K562 (cell line): ENCODE results near the gene QARS1. TPM values are rescaled to one million over a fixed set of nuclear protein-coding genes. Genes with fewer than 3 reads are reported as not detected.

ENCODE experiments used
- ATAC-seq: fragments of 200-7000 bp; cut with Tn5 transposase; 3 replicates; pipeline ENCODE4 v1.9.1; 2020; ENCODE audit warnings: moderate library complexity
- BruUV-seq: library from RNA; stranded (reverse); fragments of 400-500 nt; replicated peaks from 2 replicates; lab custom pipeline; 2021; lab: Mats Ljungman, UMichigan
- CTCF ChIA-PET: fragments of 300-600 bp; formaldehyde crosslinking; extraction: SDS; loops from one replicate; lab custom pipeline; 2021; ENCODE audit warnings: low intra/inter-chr PET ratio; lab: Yijun Ruan, JAX
- POLR2A ChIA-PET: fragments of 300-600, 350-650 bp; sonication (Branson Sonifier 250); formaldehyde crosslinking; extraction: SDS; loops from one replicate; lab custom pipeline; 2021; ENCODE audit warnings: antibody characterized with exemption, inconsistent platforms; lab: Yijun Ruan, JAX
- DNase-seq, 4 experiments: peaks; one replicate each; pipeline versions ENCODE4 v3.0.0 to v3.0.0-alpha.2; 2011 to 2018; ENCODE audit warnings: low spot score in 3 of 4, mixed read lengths in 3 of 4; ENCODE audit errors: extremely low read depth in 1 of 4
- FAIRE-seq: peaks from 2 replicates; lab custom pipeline; 2011; peaks lifted over from hg19 to GRCh38; lab: Jason Lieb, UNC
- H2AFZ ChIP-seq: 2 replicates; pipeline ENCODE4 v1.6.0; 2011; ENCODE audit warnings: low read depth, low read length, control low read depth, inconsistent platforms
- H3K27ac ChIP-seq: fragments of 200-600 bp; 3 replicates; pipeline ENCODE4 v1.8.0; 2011; ENCODE audit warnings: low read depth, mild to moderate bottlenecking, control low read depth, inconsistent platforms, low read length, moderate library complexity, mixed read lengths; ENCODE audit errors: extremely low read depth
- H3K27me3 ChIP-seq, 2 experiments: fragments of 300-600 bp in 1 of 2; 2 replicates in 1 of 2; 3 replicates in 1 of 2; pipeline versions ENCODE4 v1.6.0 to v1.8.0; 2011; ENCODE audit warnings: inconsistent platforms in 2 of 2, low read length in 2 of 2, mild to moderate bottlenecking in 1 of 2, mixed read lengths in 1 of 2, moderate library complexity in 1 of 2; ENCODE audit not compliant: control insufficient read depth in 2 of 2, insufficient read depth in 2 of 2
- H3K36me3 ChIP-seq: fragments of 300-600 bp; 3 replicates; pipeline ENCODE4 v1.8.0; 2011; ENCODE audit warnings: mild to moderate bottlenecking, low read length, inconsistent platforms; ENCODE audit not compliant: control insufficient read depth, insufficient read depth
- H3K4me1 ChIP-seq, 2 experiments: fragments of 200-600 bp in 1 of 2; replicated peaks in 1 of 2; 2 replicates in 1 of 2; 3 replicates in 1 of 2; pipeline versions ENCODE4 v1.5.1 to v1.8.0; 2011; ENCODE audit warnings: inconsistent platforms in 2 of 2, low read length in 2 of 2, mild to moderate bottlenecking in 1 of 2, mixed read lengths in 1 of 2, moderate library complexity in 1 of 2; ENCODE audit not compliant: control insufficient read depth in 2 of 2, insufficient read depth in 2 of 2
- H3K4me2 ChIP-seq: 2 replicates; pipeline ENCODE4 v1.6.1; 2011; ENCODE audit warnings: low read length, control low read depth, inconsistent platforms, mixed read lengths; ENCODE audit not compliant: insufficient read depth
- H3K4me3 ChIP-seq: fragments of 200-600 bp; sonication (generic), shearing (Covaris generic); 2 replicates; pipeline ENCODE4 v1.5.1; 2016; ENCODE audit warnings: control low read depth, inconsistent platforms
- H3K79me2 ChIP-seq: fragments of 200-600 bp; 3 replicates; pipeline ENCODE4 v1.8.0; 2011; ENCODE audit warnings: low read length, inconsistent platforms; ENCODE audit not compliant: control insufficient read depth, insufficient read depth
- H3K9ac ChIP-seq, 2 experiments: 2 replicates each; pipeline versions ENCODE4 v1.6.0 to v1.6.1; 2011; ENCODE audit warnings: low read depth in 2 of 2, low read length in 2 of 2, control low read depth in 1 of 2, inconsistent platforms in 1 of 2, mild to moderate bottlenecking in 1 of 2, mixed read lengths in 1 of 2; ENCODE audit not compliant: insufficient read depth in 1 of 2
- H3K9me1 ChIP-seq: one replicate; pipeline ENCODE4 v1.6.0; 2011; ENCODE audit warnings: inconsistent platforms, mild to moderate bottlenecking, low read length, moderate library complexity; ENCODE audit not compliant: control insufficient read depth, insufficient read depth
- H3K9me3 ChIP-seq: replicated peaks from 2 replicates; pipeline ENCODE4 v1.5.1; 2011; ENCODE audit warnings: low read depth, low read length, inconsistent platforms; ENCODE audit not compliant: control insufficient read depth, insufficient read depth
- H4K20me1 ChIP-seq: replicated peaks from 2 replicates; pipeline ENCODE4 v1.6.1; 2011; ENCODE audit warnings: low read length, inconsistent platforms, mixed read lengths; ENCODE audit not compliant: control insufficient read depth, insufficient read depth
- E2F6 ChIP-seq, 2 experiments: IDR thresholded peaks; 2 replicates each; pipeline ENCODE4 v1.6.1; 2011; ENCODE audit warnings: borderline replicate concordance in 1 of 2, control low read depth in 1 of 2, low read depth in 1 of 2, low read length in 1 of 2, mild to moderate bottlenecking in 1 of 2, mixed read lengths in 1 of 2, moderate library complexity in 1 of 2; ENCODE audit not compliant: insufficient read depth in 1 of 2, insufficient read length in 1 of 2, poor library complexity in 1 of 2, severe bottlenecking in 1 of 2; ENCODE audit errors: extremely low read depth in 1 of 2
- TARDBP ChIP-seq: fragments of 450-650 bp; IDR thresholded peaks from 2 replicates; pipeline ENCODE4 v1.6.1; 2016
- ZBTB49 ChIP-seq: sonication (generic); formaldehyde crosslinking; IDR thresholded peaks from 2 replicates; pipeline ENCODE4 v1.8.0; 2022; ENCODE audit warnings: missing genetic modification reagents, mild to moderate bottlenecking, borderline replicate concordance
- WGBS: fragments of 100-300 bp; shearing (Covaris generic); methylation state at CpG from one replicate; pipeline ENCODE4 v1.1.6; 2016; ENCODE audit warnings: low coverage, mixed read lengths; ENCODE audit not compliant: insufficient coverage; ENCODE audit errors: missing lambda C conversion rate; 5-methylcytosine and 5-hydroxymethylcytosine counted together
- in situ Hi-C: fragments of 300-500 bp; cut with MboI; formaldehyde crosslinking; loops from 4 replicates; pipeline ENCODE4 v1.15.0; 2018; ENCODE audit warnings: inconsistent platforms, mixed read lengths
- intact Hi-C: fragments of 100-400 bp; cut with micrococcal nuclease; formaldehyde crosslinking; loops from 2 replicates; pipeline ENCODE4 v1.14.2; 2022
- polyA plus RNA-seq, 8 experiments: library from polyadenylated mRNA; depleted of rRNA in 4 of 8; stranded (reverse) in 5 of 8; unstranded in 3 of 8; fragments of >200 nt; fragmentation: Nextera tagmentation in 2 of 8; fragmentation: Illumina TruSeq in 1 of 8; extraction: Ambion mirVana in 2 of 8; extraction: Trizol in 1 of 8; gene quantifications; 2 replicates each; pipeline versions ENCODE4 v1.2.1 to v1.2.3, GENCODE V29; 2011 to 2014; ENCODE audit warnings: inconsistent platforms in 1 of 8, missing spikeins in 1 of 8
- total RNA-seq, 7 experiments: library from RNA; depleted of rRNA in 6 of 7; stranded (reverse); fragments of >200 nt in 6 of 7; fragmentation: Illumina TruSeq in 2 of 7; extraction: Trizol in 2 of 7; gene quantifications; 2 replicates each; pipeline versions ENCODE4 v1.2.1 to v1.2.3, GENCODE V29; 2011 to 2021; ENCODE audit warnings: low replicate concordance in 1 of 7

The QARS1 gene
- total and polyA plus RNA-seq, 9 of the 15 experiments (the other 6 are each of a cell fraction or from before 2014, with no cell fraction given), result 148 to 310 (median 273) TPM

GRCh38 chr3:49122886-49123545, 18.5 kb upstream of the QARS1 start (continued):
- no peak for TF ChIP-seq ZBTB49 (CRISPR knock-in tag)

- H3K79me2 ChIP-seq, result peaks cover 20% of the 10 kb centered on the region
- no peak overlapping the region for H3K4me2 ChIP-seq
- 74% methylated on average over 7 of the region's 7 CpGs for WGBS
- DNase-seq, result no peak
- peak in 1 of 2 experiments; percentile 10 for TF ChIP-seq E2F6 (IDR thresholded peaks at IDR 0.05; ENCODE audit: borderline replicate concordance in 1 of 2, extremely low read depth in 1 of 2, insufficient read depth in 1 of 2, insufficient read length in 1 of 2, low read depth in 1 of 2, low read length in 1 of 2, poor library complexity in 1 of 2, severe bottlenecking in 1 of 2)
- TF ChIP-seq TARDBP, result no peak
- H2AFZ ChIP-seq, result no peak overlapping the region
- H3K4me1 ChIP-seq, result peaks cover 9 to 39% of the 10 kb centered on the region in 2 experiments; a peak in 4 of 5 replicates
- no TSS peak for BruUV-seq
- H3K4me3 ChIP-seq, result no peak overlapping the region
- no peak overlapping the region for H3K27ac ChIP-seq
- no peak for ATAC-seq
- H3K9ac ChIP-seq, result peak overlapping the region in 1 of 2 experiments; percentile 64; a peak in 1 of 4 replicates
- no peak for FAIRE-seq
- intact Hi-C loops, result no loop called here
- H3K9me3 ChIP-seq, result no peaks in the 10 kb centered on the region
- no peaks in the 10 kb centered on the region for H3K9me1 ChIP-seq
- H3K36me3 ChIP-seq, result peaks cover 21% of the 10 kb centered on the region; the same call in 2 of the 3 replicates
- no peaks in the 10 kb centered on the region for H3K27me3 ChIP-seq
- CTCF ChIA-PET, result no interaction called here
- in situ Hi-C loops, result no loop called here
- no peaks in the 10 kb centered on the region for H4K20me1 ChIP-seq
- POLR2A ChIA-PET, result interaction anchor here (0.6 to 2.1 kb wide), 2 partner anchors 10 to 45 kb away, joined by 3 to 5 read pairs; partner anchors contain the start of gene LAMB2
Observed at GRCh38 chr3:49122451-49122850, 17.9 kb upstream of the QARS1 start.
